Vagina (tissue), 2 donors: Measurements from ENCODE around the gene COX10. TPM values are rescaled to one million over a fixed set of nuclear protein-coding genes. Genes with fewer than 3 reads are reported as not detected.

Experiments
- DNase-seq, 2 donors: peaks; one replicate each; pipeline ENCODE4 v3.0.0-alpha.2; 2017; ENCODE audit errors: extremely low spot score in 2 of 2
- H3K27ac ChIP-seq: fragments of 200-600 bp; sonication (generic); one replicate; pipeline ENCODE4 v1.5.1; 2019
- H3K27me3 ChIP-seq: fragments of 200-600 bp; sonication (generic); one replicate; pipeline ENCODE4 v1.5.1; 2019
- H3K36me3 ChIP-seq, 2 donors: fragments of 200-600 bp; sonication (generic); one replicate each; pipeline ENCODE4 v1.5.1; 2017 to 2019
- H3K4me1 ChIP-seq: fragments of 200-600 bp; sonication (generic); one replicate; pipeline ENCODE4 v1.5.1; 2019
- H3K4me3 ChIP-seq, 2 donors: fragments of 200-600 bp; sonication (generic); 1 replicate in 1 of 2; 2 replicates in 1 of 2; pipeline ENCODE4 v1.5.1; 2016 to 2019
- H3K9me3 ChIP-seq: fragments of 200-600 bp; sonication (generic); one replicate; pipeline ENCODE4 v1.5.1; 2019
- POLR2A ChIP-seq, 2 donors: fragments of 450-650 bp; IDR thresholded peaks; one replicate each; pipeline ENCODE4 v1.6.1; 2017; ENCODE audit warnings: antibody characterized with exemption in 2 of 2, mild to moderate bottlenecking in 2 of 2, moderate library complexity in 2 of 2
- POLR2AphosphoS5 ChIP-seq, 2 donors: sonication (generic); formaldehyde crosslinking; IDR thresholded peaks; one replicate each; pipeline ENCODE4 v1.9.0; 2017; ENCODE audit warnings: antibody characterized with exemption in 2 of 2, mild to moderate bottlenecking in 2 of 2, low read depth in 1 of 2; ENCODE audit not compliant: insufficient read depth in 1 of 2
- intact Hi-C: fragments of 100-400 bp; cut with DNase I; formaldehyde crosslinking; loops from one replicate; pipeline ENCODE4 v1.15.1; 2023
- total RNA-seq: library from RNA; depleted of rRNA; stranded (reverse); fragments of >200 nt; gene quantifications from one replicate; pipeline ENCODE4 v1.2.3, GENCODE V29; 2016
- TF ChIP-seq, protein P1 (sequence below), 3 experiments: fragments of 450-650 bp in 2 of 3; fragments of 200-600 bp in 1 of 3; sonication (generic) in 1 of 3; IDR thresholded peaks; one replicate each; pipeline ENCODE4 v1.5.1; 2017 to 2019; ENCODE audit warnings: antibody characterized with exemption in 3 of 3, mild to moderate bottlenecking in 2 of 3, moderate library complexity in 2 of 3

Gene COX10
- total RNA-seq, 1 donor from 2014 or later = 27.5 TPM

- Histone ChIP-seq H3K9me3 (no peaks in the 10 kb centered on the region), H3K4me1 (no peaks in the 10 kb centered on the region), H3K27ac (no peak overlapping the region), H3K27me3 (no peaks in the 10 kb centered on the region), H3K4me3 (no peak overlapping the region), H3K36me3 (no peaks in the 10 kb centered on the region)
- DNase-seq = no peak
- TF ChIP-seq, protein P1, sequence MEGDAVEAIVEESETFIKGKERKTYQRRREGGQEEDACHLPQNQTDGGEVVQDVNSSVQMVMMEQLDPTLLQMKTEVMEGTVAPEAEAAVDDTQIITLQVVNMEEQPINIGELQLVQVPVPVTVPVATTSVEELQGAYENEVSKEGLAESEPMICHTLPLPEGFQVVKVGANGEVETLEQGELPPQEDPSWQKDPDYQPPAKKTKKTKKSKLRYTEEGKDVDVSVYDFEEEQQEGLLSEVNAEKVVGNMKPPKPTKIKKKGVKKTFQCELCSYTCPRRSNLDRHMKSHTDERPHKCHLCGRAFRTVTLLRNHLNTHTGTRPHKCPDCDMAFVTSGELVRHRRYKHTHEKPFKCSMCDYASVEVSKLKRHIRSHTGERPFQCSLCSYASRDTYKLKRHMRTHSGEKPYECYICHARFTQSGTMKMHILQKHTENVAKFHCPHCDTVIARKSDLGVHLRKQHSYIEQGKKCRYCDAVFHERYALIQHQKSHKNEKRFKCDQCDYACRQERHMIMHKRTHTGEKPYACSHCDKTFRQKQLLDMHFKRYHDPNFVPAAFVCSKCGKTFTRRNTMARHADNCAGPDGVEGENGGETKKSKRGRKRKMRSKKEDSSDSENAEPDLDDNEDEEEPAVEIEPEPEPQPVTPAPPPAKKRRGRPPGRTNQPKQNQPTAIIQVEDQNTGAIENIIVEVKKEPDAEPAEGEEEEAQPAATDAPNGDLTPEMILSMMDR (IDR thresholded peaks at IDR 0.05) = no peak
- no peak for TF ChIP-seq POLR2AphosphoS5 (IDR thresholded peaks at IDR 0.05; ENCODE audit: insufficient read depth in 1 of 2, low read depth in 1 of 2)
- no peak for TF ChIP-seq POLR2A (IDR thresholded peaks at IDR 0.05)
- intact Hi-C loops = no loop called here
Measured at GRCh38 chr17:14116263-14117024, 47.1 kb downstream of the COX10 start.

GRCh38 chr17:14118951-14119350, 49.6 kb downstream of the COX10 start:
- Histone ChIP-seq H3K4me1 (no peaks in the 10 kb centered on the region), H3K4me3 (no peak overlapping the region), H3K9me3 (no peaks in the 10 kb centered on the region), H3K36me3 (no peaks in the 10 kb centered on the region), H3K27me3 (no peaks in the 10 kb centered on the region), H3K27ac (no peak overlapping the region)
- intact Hi-C loops = no loop called here
- TF ChIP-seq POLR2AphosphoS5 (IDR thresholded peaks at IDR 0.05; ENCODE audit: insufficient read depth in 1 of 2, low read depth in 1 of 2) = no peak
- TF ChIP-seq, protein P1 (IDR thresholded peaks at IDR 0.05) = no peak
- TF ChIP-seq POLR2A (IDR thresholded peaks at IDR 0.05) = no peak
- no peak for DNase-seq

- no peaks in the 10 kb centered on the region for H3K27me3 ChIP-seq
- no peaks in the 10 kb centered on the region for H3K36me3 ChIP-seq
- H3K4me3 ChIP-seq = no peak overlapping the region
- no peak overlapping the region for H3K27ac ChIP-seq
- DNase-seq = no peak
- intact Hi-C loops = no loop called here
- no peak for TF ChIP-seq POLR2A (IDR thresholded peaks at IDR 0.05)
- no peak for TF ChIP-seq POLR2AphosphoS5 (IDR thresholded peaks at IDR 0.05; ENCODE audit: insufficient read depth in 1 of 2, low read depth in 1 of 2)
- H3K9me3 ChIP-seq = no peaks in the 10 kb centered on the region
- H3K4me1 ChIP-seq = no peaks in the 10 kb centered on the region
Measured at GRCh38 chr17:14119546-14119945, 50.2 kb downstream of the COX10 start.

DNA sequence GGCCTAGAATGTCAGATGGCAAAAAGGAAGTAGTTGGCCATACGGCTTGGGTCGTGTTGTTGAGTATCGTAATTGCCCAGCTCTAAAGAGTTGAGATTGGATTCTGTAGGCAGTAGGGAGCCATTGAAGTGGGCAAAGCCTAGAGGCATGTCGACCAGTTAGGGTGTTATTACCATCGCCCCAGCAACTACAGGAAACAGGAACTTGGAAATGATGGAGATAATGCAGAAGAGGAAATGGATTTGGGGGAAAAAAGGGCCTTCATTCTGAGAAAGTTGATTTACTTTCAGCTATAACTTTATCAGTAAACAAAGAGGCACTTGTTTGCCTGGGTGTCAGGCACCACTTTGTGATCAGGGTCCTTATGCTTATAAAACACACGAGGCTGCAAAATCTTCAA, 52.6 kb downstream of the COX10 start:
- DNase-seq = no peak
- Histone ChIP-seq H3K4me3 (no peak overlapping the region), H3K27me3 (no peaks in the 10 kb centered on the region), H3K36me3 (no peaks in the 10 kb centered on the region), H3K9me3 (no peaks in the 10 kb centered on the region), H3K4me1 (no peaks in the 10 kb centered on the region), H3K27ac (no peak overlapping the region)
- intact Hi-C loops = no loop called here
- TF ChIP-seq POLR2AphosphoS5 (IDR thresholded peaks at IDR 0.05; ENCODE audit: insufficient read depth in 1 of 2, low read depth in 1 of 2) (no peak), POLR2A (IDR thresholded peaks at IDR 0.05) (no peak)
- TF ChIP-seq, protein P1 (IDR thresholded peaks at IDR 0.05) = no peak

DNA sequence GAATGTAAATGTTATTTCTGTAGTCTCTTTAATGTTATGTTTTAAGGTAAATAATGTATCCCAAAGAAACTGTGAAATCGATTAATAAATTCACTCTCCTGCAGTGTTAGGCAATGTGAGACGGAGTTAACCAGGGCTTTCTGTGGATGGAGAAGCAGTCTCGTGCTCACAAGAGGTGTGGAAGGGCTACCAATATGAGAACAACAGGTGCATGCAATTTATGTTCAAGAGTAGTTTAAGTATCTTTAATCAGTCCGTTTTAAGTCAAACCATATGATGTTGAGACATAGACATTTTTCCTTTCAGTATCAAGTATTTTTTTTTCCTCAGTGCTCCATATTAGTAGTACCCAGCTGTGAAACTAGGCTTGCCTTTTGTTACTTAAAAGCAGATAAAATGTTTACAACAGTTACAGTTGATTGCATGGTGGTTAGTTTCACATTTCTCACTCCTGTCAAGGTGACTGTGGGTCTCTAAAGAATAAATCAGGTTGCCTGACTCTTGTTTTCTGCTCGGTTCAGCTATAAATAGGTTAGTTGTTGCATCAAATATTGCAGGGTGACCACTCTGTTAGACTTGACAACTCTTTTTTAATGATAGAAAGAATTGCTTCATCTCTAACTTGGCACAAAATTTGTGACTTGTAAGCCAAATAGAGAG, 54.4 kb downstream of the COX10 start:
- TF ChIP-seq POLR2A (IDR thresholded peaks at IDR 0.05) (no peak), POLR2AphosphoS5 (IDR thresholded peaks at IDR 0.05; ENCODE audit: insufficient read depth in 1 of 2, low read depth in 1 of 2) (no peak)
- TF ChIP-seq, protein P1 (IDR thresholded peaks at IDR 0.05) = no peak
- Histone ChIP-seq H3K27ac (no peak overlapping the region), H3K4me1 (no peaks in the 10 kb centered on the region), H3K36me3 (no peaks in the 10 kb centered on the region), H3K9me3 (no peaks in the 10 kb centered on the region), H3K27me3 (no peaks in the 10 kb centered on the region), H3K4me3 (no peak overlapping the region)
- intact Hi-C loops = no loop called here
- DNase-seq = no peak
